CD4-positive, alpha-beta T cell (primary cell): Measurements from ENCODE around the gene SERPINB12. TPM values are rescaled to one million over a fixed set of nuclear protein-coding genes. Genes with fewer than 3 reads are reported as not detected.

Experiments
- ATAC-seq: fragments of 200-7000 bp; cut with Tn5 transposase; one replicate; pipeline ENCODE4 v1.10.0; 2022; ENCODE audit warnings: mild to moderate bottlenecking; ENCODE audit not compliant: poor library complexity
- CTCF ChIA-PET: fragments of 350-600 bp; sonication (Branson Sonifier 250); formaldehyde crosslinking; loops from one replicate; lab custom pipeline; 2021; ENCODE audit warnings: antibody characterized with exemption, inconsistent platforms; lab: Charles Lee
- POLR2A ChIA-PET: fragments of 350-600 bp; sonication (Branson Sonifier 250); formaldehyde crosslinking; loops from one replicate; lab custom pipeline; 2021; ENCODE audit warnings: antibody characterized with exemption, inconsistent platforms; lab: Charles Lee
- DNase-seq, 14 experiments: peaks; one replicate each; pipeline ENCODE4 v3.0.0-alpha.2; 2013 to 2020; ENCODE audit warnings: mixed read lengths in 2 of 14
- H3K27ac ChIP-seq, 2 donors: one replicate each; pipeline versions ENCODE4 v1.5.1 to v1.7.0; 2013; ENCODE audit warnings: low read length in 2 of 2, low read depth in 1 of 2, mild to moderate bottlenecking in 1 of 2
- H3K27me3 ChIP-seq, 2 experiments: 1 replicate in 1 of 2; 2 replicates in 1 of 2; pipeline versions ENCODE4 v1.6.1 to v1.7.0; 2013; ENCODE audit warnings: low read length in 2 of 2, control low read depth in 1 of 2, mild to moderate bottlenecking in 1 of 2, moderate library complexity in 1 of 2; ENCODE audit not compliant: insufficient read depth in 2 of 2, control insufficient read depth in 1 of 2
- H3K36me3 ChIP-seq: one replicate; pipeline ENCODE4 v1.6.1; 2013; ENCODE audit warnings: low read length, control low read depth; ENCODE audit not compliant: insufficient read depth
- H3K4me1 ChIP-seq: one replicate; pipeline ENCODE4 v1.6.1; 2013; ENCODE audit warnings: low read length, control low read depth; ENCODE audit not compliant: insufficient read depth
- H3K4me3 ChIP-seq: one replicate; pipeline ENCODE4 v1.5.1; 2013; ENCODE audit warnings: mild to moderate bottlenecking, low read length, moderate library complexity
- H3K9me3 ChIP-seq, 2 experiments: 1 replicate in 1 of 2; 2 replicates in 1 of 2; pipeline versions ENCODE4 v1.6.1 to v1.7.0; 2013; ENCODE audit warnings: low read length in 2 of 2, mild to moderate bottlenecking in 2 of 2, control low read depth in 1 of 2, moderate library complexity in 1 of 2; ENCODE audit not compliant: control insufficient read depth in 1 of 2, insufficient read depth in 1 of 2
- H3K27ac Mint-ChIP-seq: one replicate; pipeline ENCODE4 v1.8.0; 2020; ENCODE audit warnings: mixed read lengths
- H3K27me3 Mint-ChIP-seq: one replicate; pipeline ENCODE4 v1.8.0; 2021; ENCODE audit warnings: mixed read lengths
- H3K36me3 Mint-ChIP-seq: one replicate; pipeline ENCODE4 v1.8.0; 2021; ENCODE audit warnings: low read depth, mixed read lengths
- H3K4me1 Mint-ChIP-seq: one replicate; pipeline ENCODE4 v1.8.0; 2021; ENCODE audit warnings: low read depth, mixed read lengths
- H3K4me3 Mint-ChIP-seq: one replicate; pipeline ENCODE4 v1.8.0; 2020; ENCODE audit warnings: mild to moderate bottlenecking, mixed read lengths
- H3K9me3 Mint-ChIP-seq: one replicate; pipeline ENCODE4 v1.8.0; 2020; ENCODE audit warnings: mixed read lengths
- intact Hi-C, 2 experiments: fragments of 100-400 bp; cut with DNase I in 1 of 2; cut with micrococcal nuclease in 1 of 2; formaldehyde crosslinking; loops; one replicate each; pipeline versions ENCODE4 v1.15.1 to v1.9.0; 2023 to 2025; cut with DNase I, micrococcal nuclease
- total RNA-seq, 174 experiments: library from RNA in 2 of 174; stranded (reverse) in 2 of 174; gene quantifications; one replicate each; pipeline ENCODE4 v1.2.3 and lab custom pipeline; 2021 to 2026
- TF ChIP-seq, protein P1 (sequence below): fragments of 200-600 bp; IDR thresholded peaks from one replicate; pipeline ENCODE4 v1.8.0; 2022; ENCODE audit warnings: antibody characterized with exemption, mild to moderate bottlenecking

Gene SERPINB12
- total RNA-seq, 2 experiments from 2014 or later, result not detected

DNA sequence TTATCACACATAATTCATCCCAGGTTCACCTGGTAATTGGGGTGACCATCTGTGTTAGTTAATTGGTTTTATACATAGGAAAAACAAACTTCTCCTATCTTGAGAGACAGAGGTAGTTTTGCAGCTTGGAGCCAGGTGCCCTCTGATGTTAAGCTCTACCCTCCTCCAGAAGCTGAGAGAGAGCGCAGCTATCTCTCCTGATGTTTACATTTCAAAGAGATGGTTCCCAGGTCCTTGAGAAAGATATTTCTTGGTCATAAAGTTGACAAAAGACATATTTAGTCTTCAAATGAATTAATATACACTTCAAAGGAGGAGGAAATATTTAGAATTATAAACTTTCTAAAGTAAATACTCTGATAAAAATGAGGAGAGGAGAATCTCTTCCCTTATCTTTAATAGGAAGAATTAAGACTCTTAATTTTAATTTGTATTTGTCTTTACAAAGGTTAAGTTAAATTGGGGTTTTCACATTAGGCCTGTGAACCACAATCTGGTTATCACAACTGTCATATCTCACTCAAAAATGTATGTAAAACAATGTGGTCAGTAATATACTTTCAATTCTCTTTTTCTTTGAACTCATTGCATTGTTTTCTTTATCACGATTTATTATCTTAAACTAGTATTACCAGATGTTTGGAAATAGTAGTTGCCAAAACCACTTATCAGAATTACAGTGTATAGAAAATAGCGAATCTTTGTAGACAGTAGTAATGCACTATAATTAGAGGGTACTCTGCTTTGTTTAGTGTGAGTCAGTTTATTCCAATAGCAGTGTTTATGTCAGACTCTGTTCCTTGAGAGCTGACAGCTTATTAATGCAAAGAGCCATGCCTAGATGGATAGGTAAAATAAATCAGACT, 75.1 kb downstream of the SERPINB12 start:
- ATAC-seq, result no peak

GRCh38 chr18:63617915-63618234, 75.7 kb downstream of the SERPINB12 start:
- Histone ChIP-seq H3K27me3 (no peaks in the 10 kb centered on the region), H3K36me3 (no peaks in the 10 kb centered on the region), H3K4me1 (no peaks in the 10 kb centered on the region), H3K9me3 (peaks cover 0 to 5% of the 10 kb centered on the region in 2 experiments), H3K4me3 (no peak overlapping the region), H3K27ac (no peak overlapping the region)
- peaks cover 1% of the 10 kb centered on the region for H3K9me3 Mint-ChIP-seq
- H3K27ac Mint-ChIP-seq, result no peak overlapping the region
- ATAC-seq, result no peak
- POLR2A ChIA-PET, result no interaction called here
- CTCF ChIA-PET, result no interaction called here
- no peaks in the 10 kb centered on the region for H3K36me3 Mint-ChIP-seq
- intact Hi-C loops, result no loop called here
- TF ChIP-seq, protein P1, sequence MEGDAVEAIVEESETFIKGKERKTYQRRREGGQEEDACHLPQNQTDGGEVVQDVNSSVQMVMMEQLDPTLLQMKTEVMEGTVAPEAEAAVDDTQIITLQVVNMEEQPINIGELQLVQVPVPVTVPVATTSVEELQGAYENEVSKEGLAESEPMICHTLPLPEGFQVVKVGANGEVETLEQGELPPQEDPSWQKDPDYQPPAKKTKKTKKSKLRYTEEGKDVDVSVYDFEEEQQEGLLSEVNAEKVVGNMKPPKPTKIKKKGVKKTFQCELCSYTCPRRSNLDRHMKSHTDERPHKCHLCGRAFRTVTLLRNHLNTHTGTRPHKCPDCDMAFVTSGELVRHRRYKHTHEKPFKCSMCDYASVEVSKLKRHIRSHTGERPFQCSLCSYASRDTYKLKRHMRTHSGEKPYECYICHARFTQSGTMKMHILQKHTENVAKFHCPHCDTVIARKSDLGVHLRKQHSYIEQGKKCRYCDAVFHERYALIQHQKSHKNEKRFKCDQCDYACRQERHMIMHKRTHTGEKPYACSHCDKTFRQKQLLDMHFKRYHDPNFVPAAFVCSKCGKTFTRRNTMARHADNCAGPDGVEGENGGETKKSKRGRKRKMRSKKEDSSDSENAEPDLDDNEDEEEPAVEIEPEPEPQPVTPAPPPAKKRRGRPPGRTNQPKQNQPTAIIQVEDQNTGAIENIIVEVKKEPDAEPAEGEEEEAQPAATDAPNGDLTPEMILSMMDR, result no peak
- DNase-seq, result no peak
- H3K27me3 Mint-ChIP-seq, result peaks cover 9% of the 10 kb centered on the region
- no peaks in the 10 kb centered on the region for H3K4me1 Mint-ChIP-seq
- no peak overlapping the region for H3K4me3 Mint-ChIP-seq

More for the DNA sequence above, 75.1 kb downstream of the SERPINB12 start:
- no peak for DNase-seq
- Histone ChIP-seq H3K27ac (no peak overlapping the region), H3K4me3 (no peak overlapping the region), H3K9me3 (peaks cover 0 to 5% of the 10 kb centered on the region in 2 experiments), H3K27me3 (no peaks in the 10 kb centered on the region), H3K4me1 (no peaks in the 10 kb centered on the region), H3K36me3 (no peaks in the 10 kb centered on the region)
- no peak overlapping the region for H3K27ac Mint-ChIP-seq
- peaks cover 2% of the 10 kb centered on the region for H3K9me3 Mint-ChIP-seq
- intact Hi-C loops, result no loop called here
- H3K27me3 Mint-ChIP-seq, result peaks cover 13% of the 10 kb centered on the region
- ChIA-PET CTCF (no interaction called here), POLR2A (no interaction called here)
- no peaks in the 10 kb centered on the region for H3K36me3 Mint-ChIP-seq
- H3K4me3 Mint-ChIP-seq, result no peak overlapping the region
- no peaks in the 10 kb centered on the region for H3K4me1 Mint-ChIP-seq
- TF ChIP-seq, protein P1, result no peak

Other genes with a start within 250 kb of the SERPINB12 start
- gene BCL2, start 222.6 kb upstream of the SERPINB12 start, total RNA-seq, result 10 to 100 TPM; 40.1 to 40.3 TPM
- 10 to 100 TPM; 21.1 to 23.5 TPM for gene KDSR, start 175.2 kb upstream of the SERPINB12 start, total RNA-seq
- 10 to 100 TPM; 46.0 to 50.8 TPM for gene VPS4B, start 119.9 kb upstream of the SERPINB12 start, total RNA-seq
- not detected for gene SERPINB5, start 65.4 kb upstream of the SERPINB12 start, total RNA-seq
- not detected for gene SERPINB13, start 45.0 kb downstream of the SERPINB12 start, total RNA-seq
- not detected for gene SERPINB4, start 101.9 kb downstream of the SERPINB12 start, total RNA-seq
- not detected for gene SERPINB3, start 119.5 kb downstream of the SERPINB12 start, total RNA-seq
- gene SERPINB11, start 160.6 kb downstream of the SERPINB12 start, total RNA-seq, result not detected
- not detected for gene SERPINB7, start 233.0 kb downstream of the SERPINB12 start, total RNA-seq